ENCODE measurements around the gene EFCAB8.
"Not testable (repeated sequence)": the region's sequence is repeated elsewhere in the genome, so short reads cannot be mapped to it uniquely, and the experiment has no call there.

The EFCAB8 gene

DNA sequence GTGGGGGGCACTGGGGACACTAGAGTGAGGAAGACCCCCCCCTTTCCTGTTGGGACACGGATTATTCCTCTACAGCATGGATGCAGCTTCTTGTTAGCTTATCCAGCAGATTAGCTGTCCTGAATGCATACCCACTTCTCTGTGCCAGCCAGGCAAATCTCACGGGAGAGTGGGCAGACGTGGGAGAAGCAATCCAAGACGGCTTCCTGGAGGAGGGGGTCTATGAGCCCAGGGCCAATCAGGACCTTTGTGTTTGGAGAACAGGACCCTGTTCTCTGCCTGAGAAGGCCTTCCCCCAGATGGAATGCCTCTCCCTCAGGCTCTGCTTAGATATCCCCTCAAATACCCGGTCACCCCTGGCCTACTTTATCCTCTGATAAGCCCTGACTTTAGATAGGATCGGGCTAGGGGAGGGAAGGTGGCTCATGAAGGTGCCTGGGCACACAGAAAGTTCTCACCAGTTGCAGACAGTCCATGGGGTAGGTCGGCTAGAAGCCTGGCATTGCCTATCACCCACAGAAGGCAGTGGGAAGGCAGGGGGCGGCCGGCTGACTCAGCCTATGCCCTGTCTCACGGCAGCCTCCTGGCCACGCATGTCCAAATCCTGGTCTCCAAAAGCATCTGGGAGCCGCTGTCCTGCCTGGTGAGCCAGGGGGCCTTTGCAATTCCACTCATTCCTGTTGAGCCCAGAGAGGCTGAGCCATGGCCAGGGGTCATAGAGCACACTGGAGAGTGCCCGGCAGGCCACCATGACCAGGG lies 110.8 kb downstream of the EFCAB8 start:
- TF ChIP-seq, protein P1, sequence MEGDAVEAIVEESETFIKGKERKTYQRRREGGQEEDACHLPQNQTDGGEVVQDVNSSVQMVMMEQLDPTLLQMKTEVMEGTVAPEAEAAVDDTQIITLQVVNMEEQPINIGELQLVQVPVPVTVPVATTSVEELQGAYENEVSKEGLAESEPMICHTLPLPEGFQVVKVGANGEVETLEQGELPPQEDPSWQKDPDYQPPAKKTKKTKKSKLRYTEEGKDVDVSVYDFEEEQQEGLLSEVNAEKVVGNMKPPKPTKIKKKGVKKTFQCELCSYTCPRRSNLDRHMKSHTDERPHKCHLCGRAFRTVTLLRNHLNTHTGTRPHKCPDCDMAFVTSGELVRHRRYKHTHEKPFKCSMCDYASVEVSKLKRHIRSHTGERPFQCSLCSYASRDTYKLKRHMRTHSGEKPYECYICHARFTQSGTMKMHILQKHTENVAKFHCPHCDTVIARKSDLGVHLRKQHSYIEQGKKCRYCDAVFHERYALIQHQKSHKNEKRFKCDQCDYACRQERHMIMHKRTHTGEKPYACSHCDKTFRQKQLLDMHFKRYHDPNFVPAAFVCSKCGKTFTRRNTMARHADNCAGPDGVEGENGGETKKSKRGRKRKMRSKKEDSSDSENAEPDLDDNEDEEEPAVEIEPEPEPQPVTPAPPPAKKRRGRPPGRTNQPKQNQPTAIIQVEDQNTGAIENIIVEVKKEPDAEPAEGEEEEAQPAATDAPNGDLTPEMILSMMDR (IDR thresholded peaks at IDR 0.05; ENCODE audit: low read depth, low read length) = no peak
- H3K4me3 ChIP-seq (replicated peaks in 1 of 2; ENCODE audit: low read depth in 2 of 2, low read length in 2 of 2) = no peak overlapping the region

DNA sequence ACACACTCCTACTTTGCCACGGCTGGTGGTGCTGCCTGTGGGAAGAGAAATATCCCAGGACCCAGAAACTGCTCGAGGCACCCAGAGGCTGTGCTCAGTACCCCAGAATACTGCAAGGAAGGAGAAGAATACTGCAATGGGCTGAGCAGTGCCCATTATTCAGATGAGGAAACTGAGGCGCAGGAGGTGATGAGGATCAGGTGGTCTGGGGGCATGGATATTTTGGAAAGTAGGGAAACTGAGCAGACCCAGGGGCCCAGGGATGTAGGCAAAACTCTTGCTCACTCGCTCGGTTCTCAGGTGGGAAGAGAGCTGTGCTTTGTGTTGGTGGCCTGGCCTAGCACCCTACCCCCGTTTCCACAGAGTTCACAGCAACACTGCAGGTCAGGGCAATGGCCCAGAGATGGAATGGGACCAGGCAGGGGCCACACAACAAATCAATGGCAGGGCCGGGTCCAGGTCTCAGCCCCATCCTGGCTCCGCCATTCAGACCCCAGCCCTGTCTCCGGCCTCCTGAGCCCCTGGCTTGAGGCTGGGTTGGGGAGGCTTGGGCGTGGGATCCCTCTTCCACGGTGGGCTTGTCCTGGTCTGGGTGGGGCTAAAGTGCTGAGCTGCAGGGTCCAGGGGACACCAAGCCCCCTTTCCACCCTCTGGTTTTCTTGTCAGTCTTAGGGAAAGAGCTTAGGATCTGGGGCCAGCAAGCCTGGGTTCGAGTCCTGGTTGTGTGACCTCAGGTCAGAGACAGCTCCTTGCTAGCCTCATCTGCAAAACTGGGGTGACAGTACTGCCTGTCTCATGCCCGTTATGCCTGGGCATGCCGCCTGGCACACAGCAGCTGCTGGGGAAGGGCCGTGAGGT lies 111.6 kb downstream of the EFCAB8 start:
- no peak overlapping the region for H3K4me3 ChIP-seq (replicated peaks in 1 of 2; ENCODE audit: low read depth in 2 of 2, low read length in 2 of 2)
- DNase-seq (ENCODE audit: low read depth in 2 of 2) = no peak
- TF ChIP-seq, protein P1 (IDR thresholded peaks at IDR 0.05; ENCODE audit: low read depth, low read length) = no peak

More for the DNA sequence above, 110.8 kb downstream of the EFCAB8 start:
- DNase-seq (ENCODE audit: low read depth in 2 of 2) = no peak

DNA sequence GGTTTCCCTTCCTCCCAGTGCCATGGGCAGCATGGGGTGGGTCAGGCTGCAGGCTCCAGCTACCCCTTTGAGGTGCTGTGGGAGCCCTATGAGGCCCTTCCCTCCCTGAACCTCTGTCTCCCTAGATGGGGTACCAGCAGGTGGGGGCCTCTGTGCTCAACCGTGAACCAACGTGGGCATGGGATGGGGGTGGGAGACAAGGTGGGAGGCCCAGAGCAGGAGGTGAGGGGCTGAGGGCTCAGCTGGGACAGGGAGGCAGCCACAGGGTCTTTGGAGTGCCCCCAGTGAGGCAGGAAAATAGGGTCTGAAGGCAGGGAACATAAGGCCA lies 112.2 kb downstream of the EFCAB8 start:
- DNase-seq (ENCODE audit: low read depth in 2 of 2) = no peak
- TF ChIP-seq, protein P1 (IDR thresholded peaks at IDR 0.05; ENCODE audit: low read depth, low read length) = no peak
- no peak overlapping the region for H3K4me3 ChIP-seq (replicated peaks in 1 of 2; ENCODE audit: low read depth in 2 of 2, low read length in 2 of 2)

DNA sequence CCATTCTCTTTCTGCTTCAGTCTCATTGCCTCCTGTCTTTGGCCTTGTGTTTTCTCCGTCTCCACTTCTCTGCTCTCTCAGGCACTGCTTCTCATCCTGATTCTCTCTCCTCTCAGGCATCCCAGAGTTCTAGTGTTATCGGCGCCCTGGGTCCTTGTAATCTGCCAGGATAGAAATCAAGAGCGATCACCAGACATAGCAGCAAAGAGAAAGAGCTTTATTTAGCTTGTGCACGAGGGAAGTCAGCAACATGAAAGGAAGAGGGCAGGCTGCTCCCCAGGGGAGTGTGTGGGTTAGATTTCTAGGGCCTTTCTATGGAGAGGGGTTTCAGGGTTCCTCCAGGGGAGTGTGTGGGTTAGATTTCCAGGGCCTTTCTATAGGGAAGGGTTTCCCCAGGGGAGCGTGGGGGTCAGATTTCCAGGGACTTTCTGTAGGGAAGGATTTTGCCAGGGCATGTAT lies 113.0 kb downstream of the EFCAB8 start:
- TF ChIP-seq, protein P1 (IDR thresholded peaks at IDR 0.05; ENCODE audit: low read depth, low read length) = no peak
- no peak for DNase-seq (ENCODE audit: low read depth in 2 of 2)
- H3K4me3 ChIP-seq (replicated peaks in 1 of 2; ENCODE audit: low read depth in 2 of 2, low read length in 2 of 2) = no peak overlapping the region

DNA sequence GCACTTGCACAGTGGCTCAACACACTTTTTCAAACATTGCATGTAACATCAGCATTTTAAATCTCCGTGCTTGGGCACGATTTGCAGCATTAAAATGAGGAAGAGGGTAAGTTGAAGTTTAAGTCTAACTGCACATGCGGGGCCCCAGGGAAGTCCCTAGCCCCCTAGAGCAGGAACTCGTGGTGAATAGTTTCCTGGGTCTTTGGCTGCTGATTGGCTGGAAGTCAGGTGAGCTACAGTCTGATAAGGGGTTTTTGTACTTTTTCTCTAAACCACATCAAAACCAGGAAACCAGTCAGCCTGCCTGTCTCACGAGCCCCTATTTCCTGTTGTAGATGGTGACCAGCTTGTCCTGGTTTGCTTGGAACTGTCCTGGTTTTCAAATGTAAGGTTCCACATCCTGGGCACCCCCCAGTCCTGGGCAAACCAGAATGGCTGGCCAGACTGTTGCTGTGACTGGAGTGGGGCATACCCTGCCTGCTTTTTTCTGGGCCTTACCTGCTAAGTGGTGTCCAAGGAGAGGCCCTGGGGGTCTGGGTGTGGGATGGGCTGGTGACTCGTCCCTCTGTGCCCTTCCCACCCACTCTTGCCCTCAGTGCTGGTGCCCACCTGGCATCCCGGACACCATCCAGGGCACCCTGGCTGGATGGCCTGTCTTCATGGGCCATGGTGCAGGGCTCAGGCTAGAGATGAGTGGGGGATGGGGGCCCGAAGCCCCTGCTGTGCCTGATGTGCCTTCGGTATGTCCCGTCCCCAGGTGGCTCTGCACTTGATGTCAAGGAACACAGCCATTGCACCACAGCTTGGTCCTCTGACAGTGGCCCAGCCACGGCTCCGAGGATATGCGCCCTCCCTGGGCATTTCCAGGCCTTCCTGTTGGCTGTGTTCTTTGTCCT lies 113.7 kb downstream of the EFCAB8 start:
- DNase-seq (ENCODE audit: low read depth in 2 of 2) = no peak
- TF ChIP-seq, protein P1 (IDR thresholded peaks at IDR 0.05; ENCODE audit: low read depth, low read length) = no peak
- no peak overlapping the region for H3K4me3 ChIP-seq (replicated peaks in 1 of 2; ENCODE audit: low read depth in 2 of 2, low read length in 2 of 2)

DNA sequence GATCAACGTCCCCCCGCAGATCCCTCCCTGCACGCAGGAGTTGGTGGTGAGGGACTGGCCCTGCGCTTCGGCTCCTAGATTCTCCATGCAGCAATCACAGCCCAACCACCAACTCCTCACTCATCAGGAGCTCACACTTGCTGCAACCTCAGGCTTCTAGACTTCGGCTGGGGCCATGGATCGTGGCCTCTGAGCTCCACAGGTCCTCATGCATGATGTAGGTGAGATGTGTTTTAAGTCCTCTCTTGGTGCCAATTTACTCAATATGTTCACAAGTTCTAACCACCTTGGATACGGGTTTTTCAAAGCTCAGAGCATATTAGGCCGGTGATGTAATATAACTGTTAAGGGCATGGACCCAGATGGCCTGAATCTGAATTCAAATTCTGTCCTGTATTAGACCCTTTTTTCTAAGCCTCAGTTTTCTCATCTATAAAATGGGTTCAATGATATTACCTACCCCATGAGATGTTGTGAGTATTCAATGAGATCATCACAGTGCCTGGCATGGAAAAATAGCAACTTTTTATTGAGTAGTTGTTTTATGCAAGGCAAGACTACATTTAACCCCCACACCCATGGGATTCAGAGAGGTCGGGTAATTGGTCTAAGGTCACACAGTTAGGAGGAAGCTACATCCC lies 114.5 kb downstream of the EFCAB8 start:
- TF ChIP-seq, protein P1 (IDR thresholded peaks at IDR 0.05; ENCODE audit: low read depth, low read length) = no peak
- no peak for DNase-seq (ENCODE audit: low read depth in 2 of 2)
- no peak overlapping the region for H3K4me3 ChIP-seq (replicated peaks in 1 of 2; ENCODE audit: low read depth in 2 of 2, low read length in 2 of 2)

DNA sequence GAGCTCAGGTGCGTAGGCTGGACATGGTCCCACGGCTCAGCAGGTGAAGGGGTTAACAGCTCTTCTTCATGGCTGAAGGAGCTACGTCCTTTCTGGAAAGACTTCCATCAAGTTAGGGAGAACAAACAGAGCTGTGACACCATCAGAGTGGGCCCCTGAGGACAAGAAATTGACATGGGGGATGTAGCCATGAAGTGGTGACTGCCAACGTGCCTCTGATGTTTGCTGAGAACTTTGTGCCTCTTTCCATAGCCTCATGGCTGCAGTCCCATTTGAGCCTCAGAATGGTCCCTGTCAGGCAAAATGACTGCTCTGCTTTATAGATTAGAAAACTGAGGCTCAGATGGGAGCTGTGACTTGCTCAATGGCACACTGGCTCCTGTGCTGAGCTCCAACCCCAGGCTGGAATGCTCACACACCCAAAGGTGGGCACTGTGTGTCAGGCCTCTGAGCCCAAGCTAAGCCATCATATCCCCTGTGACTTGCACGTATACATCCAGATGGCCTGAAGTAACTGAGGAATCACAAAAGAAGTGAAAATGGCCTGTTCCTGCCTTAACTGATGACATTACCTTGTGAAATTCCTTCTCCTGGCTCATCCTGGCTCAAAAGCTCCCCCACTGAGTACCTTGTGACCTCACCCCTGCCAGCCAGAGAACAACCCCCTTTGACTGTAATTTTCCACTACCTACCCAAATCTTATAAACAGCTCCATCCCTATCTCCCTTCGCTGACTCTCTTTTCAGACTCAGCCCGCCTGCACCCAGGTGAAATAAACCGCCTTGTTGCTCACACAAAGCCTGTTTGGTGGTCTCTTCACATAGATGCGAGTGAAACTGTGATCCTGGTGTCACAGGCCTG lies 115.7 kb downstream of the EFCAB8 start:
- H3K4me3 ChIP-seq (replicated peaks in 1 of 2; ENCODE audit: low read depth in 2 of 2, low read length in 2 of 2); DNase-seq (ENCODE audit: low read depth in 2 of 2): not testable (repeated sequence)

DNA sequence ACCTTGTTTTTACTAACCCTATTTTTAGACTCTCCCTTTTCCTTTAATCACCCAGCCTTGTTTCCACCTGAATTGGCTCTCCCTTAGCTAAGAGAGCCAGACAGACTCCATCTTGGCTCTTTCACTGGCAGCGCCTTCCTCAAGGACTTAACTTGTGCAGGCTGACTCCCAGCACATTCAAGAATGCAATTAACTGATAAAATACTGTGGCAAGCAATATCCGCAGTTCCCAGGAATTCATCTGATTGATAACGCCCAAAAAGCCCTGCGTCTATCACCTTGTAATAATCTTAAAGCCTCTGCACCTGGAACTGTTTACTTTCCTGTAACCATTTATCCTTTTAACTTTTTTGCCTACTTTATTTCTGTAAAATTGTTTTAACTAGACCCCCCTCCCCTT lies 116.4 kb downstream of the EFCAB8 start:
- H3K4me3 ChIP-seq (replicated peaks in 1 of 2; ENCODE audit: low read depth in 2 of 2, low read length in 2 of 2); DNase-seq (ENCODE audit: low read depth in 2 of 2): not testable (repeated sequence)
